ENCODE measurements around the gene RHOBTB3. TPM values are rescaled to one million over a fixed set of nuclear protein-coding genes. Genes with fewer than 3 reads are reported as not detected.

The RHOBTB3 gene
- total RNA-seq, 1 experiment from 2014 or later = 6.8 TPM

- Histone ChIP-seq H3K4ac (ENCODE audit: low read depth, low read length) (no peak overlapping the region), H2BK120ac (ENCODE audit: low read depth, low read length, poor library complexity, severe bottlenecking) (no peak overlapping the region), H4K5ac (ENCODE audit: insufficient read length, low read depth, low read length) (no peak overlapping the region), H3K23ac (ENCODE audit: insufficient read length, low read depth, low read length) (no peak overlapping the region), H4K20me1 (ENCODE audit: control insufficient read depth, insufficient read depth, insufficient read length) (no peaks in the 10 kb centered on the region), H2BK5ac (ENCODE audit: insufficient read length, low read length) (no peak overlapping the region), H3K9ac (ENCODE audit: extremely low read depth, insufficient read length, low read length) (no peak overlapping the region), H3K79me1 (ENCODE audit: insufficient read depth, low read depth, low read length, poor library complexity, severe bottlenecking) (no peaks in the 10 kb centered on the region), H2BK15ac (ENCODE audit: low read depth, low read length) (no peak overlapping the region), H4K8ac (replicated peaks; ENCODE audit: insufficient read length, low read depth, low read length) (no peak overlapping the region), H2AFZ (ENCODE audit: low read length) (no peak overlapping the region), H3K56ac (ENCODE audit: insufficient read length, low read depth, low read length) (no peak overlapping the region), H3K9me3 (ENCODE audit: control insufficient read depth, low read depth, low read length) (no peaks in the 10 kb centered on the region), H3K4me2 (ENCODE audit: insufficient read depth, insufficient read length, low read length) (no peak overlapping the region), H3K27me3 (ENCODE audit: insufficient read depth, low read length) (no peaks in the 10 kb centered on the region), H2BK20ac (ENCODE audit: low read depth, low read length, poor library complexity, severe bottlenecking) (no peak overlapping the region), H3K14ac (ENCODE audit: insufficient read depth, low read length) (no peak overlapping the region), H3T11ph (ENCODE audit: low read length) (no peak overlapping the region), H2AK5ac (ENCODE audit: insufficient read length, low read length) (no peak overlapping the region), H3K79me2 (ENCODE audit: insufficient read depth, low read length) (no peaks in the 10 kb centered on the region), H3K23me2 (ENCODE audit: insufficient read length, low read depth, low read length, poor library complexity, severe bottlenecking) (no peaks in the 10 kb centered on the region), H4K91ac (ENCODE audit: insufficient read length, low read depth, low read length) (no peak overlapping the region), H3K27ac (ENCODE audit: insufficient read length, low read depth, low read length) (no peak overlapping the region), H2BK12ac (ENCODE audit: insufficient read length, low read depth, low read length) (no peak overlapping the region), H3K18ac (ENCODE audit: insufficient read length, low read depth, low read length) (no peak overlapping the region), H3K4me1 (ENCODE audit: insufficient read depth, low read length) (no peaks in the 10 kb centered on the region)
- WGBS (ENCODE audit: extremely low coverage, insufficient read length, low lambda C conversion rate) = no CpG with 5 or more reads among the region's 10 CpGs
- TF ChIP-seq CTCF (conservative IDR thresholded peaks at IDR 0.05) = no peak
- Mint-ChIP-seq H3K9me3 (no peaks in the 10 kb centered on the region), H3K36me3 (ENCODE audit: insufficient read depth in 1 of 3, low read depth in 3 of 3) (no peaks in the 10 kb centered on the region), H3K27ac (peak overlapping the region in 1 of 3 experiments; percentile 77; a peak in 1 of 7 replicates), H3K27me3 (ENCODE audit: low read depth) (no peaks in the 10 kb centered on the region), H3K4me1 (peaks cover 2 to 3% of the 10 kb centered on the region in 2 experiments; a peak in 1 of 4 replicates), H3K4me3 (no peak overlapping the region)
- no peak for DNase-seq
Observed at GRCh38 chr5:95759005-95759404, 27.9 kb downstream of the RHOBTB3 start.
